ENCODE measurements around the gene AVP.
"Not testable (repeated sequence)": the region's sequence is repeated elsewhere in the genome, so short reads cannot be mapped to it uniquely, and the experiment has no call there.

The AVP gene

GRCh38 chr20:3068075-3068474, 16.4 kb downstream of the AVP start:
- Histone ChIP-seq H3K9ac (ENCODE audit: low read length) (no peak overlapping the region), H3K36me3 (ENCODE audit: low read length) (no peaks in the 10 kb centered on the region), H3K27me3 (ENCODE audit: low read length) (no peaks in the 10 kb centered on the region), H3K9me2 (replicated peaks; ENCODE audit: insufficient read depth, low read length) (no peaks in the 10 kb centered on the region), H3F3A (ENCODE audit: insufficient read depth) (no peaks in the 10 kb centered on the region), H2AFZ (ENCODE audit: low read depth, low read length, severe bottlenecking) (no peak overlapping the region), H3K79me2 (ENCODE audit: insufficient read depth, low read length) (no peaks in the 10 kb centered on the region), H3K27ac (ENCODE audit: low read depth, low read length) (no peak overlapping the region), H3K4me3 (ENCODE audit: insufficient read depth, low read length, poor library complexity, severe bottlenecking) (no peak overlapping the region), H4K20me1 (ENCODE audit: low read depth, low read length) (no peaks in the 10 kb centered on the region), H3K9me3 (ENCODE audit: insufficient read depth, low read length) (no peaks in the 10 kb centered on the region), H3K4me2 (ENCODE audit: low read depth, low read length, poor library complexity, severe bottlenecking) (no peak overlapping the region)
- no peak for TF ChIP-seq EZH2phosphoT487 (conservative IDR thresholded peaks at IDR 0.05; ENCODE audit: low read length)
- TF ChIP-seq CTCF (IDR thresholded peaks at IDR 0.05; ENCODE audit: insufficient read depth, low read length, poor library complexity, severe bottlenecking), result no peak

GRCh38 chr20:3067139-3068014, 17.1 kb downstream of the AVP start:
- Histone ChIP-seq H3K79me2 (ENCODE audit: insufficient read depth, low read length) (no peaks in the 10 kb centered on the region), H3K9ac (ENCODE audit: low read length) (no peak overlapping the region), H4K20me1 (ENCODE audit: low read depth, low read length) (no peaks in the 10 kb centered on the region), H3F3A (ENCODE audit: insufficient read depth) (no peaks in the 10 kb centered on the region), H3K9me2 (replicated peaks; ENCODE audit: insufficient read depth, low read length) (no peaks in the 10 kb centered on the region), H3K27ac (ENCODE audit: low read depth, low read length) (no peak overlapping the region), H2AFZ (ENCODE audit: low read depth, low read length, severe bottlenecking) (no peak overlapping the region), H3K4me2 (ENCODE audit: low read depth, low read length, poor library complexity, severe bottlenecking) (no peak overlapping the region), H3K36me3 (ENCODE audit: low read length) (no peaks in the 10 kb centered on the region), H3K4me3 (ENCODE audit: insufficient read depth, low read length, poor library complexity, severe bottlenecking) (no peak overlapping the region), H3K27me3 (ENCODE audit: low read length) (no peaks in the 10 kb centered on the region), H3K9me3 (ENCODE audit: insufficient read depth, low read length) (no peaks in the 10 kb centered on the region)
- TF ChIP-seq EZH2phosphoT487 (conservative IDR thresholded peaks at IDR 0.05; ENCODE audit: low read length), result no peak
- no peak for TF ChIP-seq CTCF (IDR thresholded peaks at IDR 0.05; ENCODE audit: insufficient read depth, low read length, poor library complexity, severe bottlenecking)

- not testable (repeated sequence) for H3K4me3 ChIP-seq (ENCODE audit: insufficient read depth, low read length, poor library complexity, severe bottlenecking); H3K27me3 ChIP-seq (ENCODE audit: low read length); H3K36me3 ChIP-seq (ENCODE audit: low read length); H3K9me3 ChIP-seq (ENCODE audit: insufficient read depth, low read length); H3K27ac ChIP-seq (ENCODE audit: low read depth, low read length); H4K20me1 ChIP-seq (ENCODE audit: low read depth, low read length); H3K4me2 ChIP-seq (ENCODE audit: low read depth, low read length, poor library complexity, severe bottlenecking); H2AFZ ChIP-seq (ENCODE audit: low read depth, low read length, severe bottlenecking); H3K9ac ChIP-seq (ENCODE audit: low read length); H3K79me2 ChIP-seq (ENCODE audit: insufficient read depth, low read length); H3F3A ChIP-seq (ENCODE audit: insufficient read depth); H3K9me2 ChIP-seq (replicated peaks; ENCODE audit: insufficient read depth, low read length)
These were observed 20.4 kb downstream of the AVP start for GRCh38 chr20:3064119-3064518.

GRCh38 chr20:3059489-3059888, 25.0 kb downstream of the AVP start:
- H3K36me3 ChIP-seq (ENCODE audit: low read length), result no peaks in the 10 kb centered on the region
- H3K4me3 ChIP-seq (ENCODE audit: insufficient read depth, low read length, poor library complexity, severe bottlenecking), result no peak overlapping the region
- no peaks in the 10 kb centered on the region for H4K20me1 ChIP-seq (ENCODE audit: low read depth, low read length)
- no peaks in the 10 kb centered on the region for H3K27me3 ChIP-seq (ENCODE audit: low read length)
- no peak overlapping the region for H3K27ac ChIP-seq (ENCODE audit: low read depth, low read length)
- no peaks in the 10 kb centered on the region for H3K9me2 ChIP-seq (replicated peaks; ENCODE audit: insufficient read depth, low read length)
- no peak overlapping the region for H2AFZ ChIP-seq (ENCODE audit: low read depth, low read length, severe bottlenecking)
- H3F3A ChIP-seq (ENCODE audit: insufficient read depth), result no peaks in the 10 kb centered on the region
- no peak overlapping the region for H3K4me2 ChIP-seq (ENCODE audit: low read depth, low read length, poor library complexity, severe bottlenecking)
- no peaks in the 10 kb centered on the region for H3K79me2 ChIP-seq (ENCODE audit: insufficient read depth, low read length)
- TF ChIP-seq CTCF (IDR thresholded peaks at IDR 0.05; ENCODE audit: insufficient read depth, low read length, poor library complexity, severe bottlenecking) (no peak), EZH2phosphoT487 (conservative IDR thresholded peaks at IDR 0.05; ENCODE audit: low read length) (no peak)
- no peak overlapping the region for H3K9ac ChIP-seq (ENCODE audit: low read length)
- no peaks in the 10 kb centered on the region for H3K9me3 ChIP-seq (ENCODE audit: insufficient read depth, low read length)

Data from SU-DHL-6 (cell line).